Hepatocyte (in vitro differentiated cells): ENCODE data around the gene NSMCE1. TPM values are rescaled to one million over a fixed set of nuclear protein-coding genes. Genes with fewer than 3 reads are reported as not detected.

ENCODE experiments used
- DNase-seq: peaks from one replicate; pipeline ENCODE4 v3.0.0-alpha.2; 2016; ENCODE audit warnings: low spot score
- H2AFZ ChIP-seq: fragments of 200-600 bp; sonication (generic); 2 replicates; pipeline ENCODE4 v1.6.0; 2016; ENCODE audit warnings: antibody characterized with exemption, mild to moderate bottlenecking
- H3K27ac ChIP-seq: fragments of 200-600 bp; sonication (generic); 2 replicates; pipeline ENCODE4 v1.5.1; 2016; ENCODE audit warnings: mild to moderate bottlenecking
- H3K27me3 ChIP-seq: fragments of 200-600 bp; sonication (generic); 2 replicates; pipeline ENCODE4 v1.6.1; 2016
- H3K36me3 ChIP-seq: fragments of 200-600 bp; sonication (generic); replicated peaks from 2 replicates; pipeline ENCODE4 v1.5.1; 2016; ENCODE audit warnings: low read depth; ENCODE audit not compliant: insufficient read depth
- H3K4me1 ChIP-seq: fragments of 200-600 bp; sonication (generic); 2 replicates; pipeline ENCODE4 v1.5.1; 2016; ENCODE audit warnings: mild to moderate bottlenecking, moderate library complexity; ENCODE audit not compliant: insufficient read depth
- H3K4me2 ChIP-seq: fragments of 200-600 bp; sonication (generic); 2 replicates; pipeline ENCODE4 v1.6.0; 2016
- H3K4me3 ChIP-seq: fragments of 200-600 bp; sonication (generic); 2 replicates; pipeline ENCODE4 v1.5.1; 2016; ENCODE audit warnings: mild to moderate bottlenecking
- H3K79me2 ChIP-seq: fragments of 200-600 bp; sonication (generic); 2 replicates; pipeline ENCODE4 v1.6.0; 2017; ENCODE audit warnings: mild to moderate bottlenecking
- H3K9me2 ChIP-seq: fragments of 200-600 bp; sonication (generic); replicated peaks from 2 replicates; pipeline ENCODE4 v1.6.0; 2017; ENCODE audit warnings: mild to moderate bottlenecking; ENCODE audit not compliant: insufficient read depth
- H3K9me3 ChIP-seq: fragments of 200-600 bp; sonication (generic); 2 replicates; pipeline ENCODE4 v1.5.1; 2016; ENCODE audit warnings: low read depth, mild to moderate bottlenecking
- H4K20me1 ChIP-seq: fragments of 200-600 bp; sonication (generic); 2 replicates; pipeline ENCODE4 v1.6.0; 2016; ENCODE audit warnings: mild to moderate bottlenecking; ENCODE audit not compliant: insufficient read depth, poor library complexity, severe bottlenecking
- EZH2 ChIP-seq: fragments of 200-600 bp; sonication (generic); IDR thresholded peaks from 2 replicates; pipeline ENCODE4 v1.6.1; 2016; ENCODE audit warnings: antibody characterized with exemption, mild to moderate bottlenecking, borderline replicate concordance
- EZH2phosphoT487 ChIP-seq: fragments of 200-600 bp; sonication (generic); IDR thresholded peaks from one replicate; pipeline ENCODE4 v1.6.1; 2018; ENCODE audit warnings: antibody characterized with exemption, mild to moderate bottlenecking, low read depth, moderate library complexity; ENCODE audit not compliant: unreplicated experiment, severe bottlenecking
- WGBS: methylation state at CpG from one replicate; pipeline ENCODE4 v1.1.6; 2016; ENCODE audit warnings: low lambda C conversion rate; ENCODE audit errors: missing lambda C conversion rate; 5-methylcytosine and 5-hydroxymethylcytosine counted together
- polyA plus RNA-seq: library from polyadenylated mRNA; unstranded; fragments of >200 nt; fragmentation: Nextera tagmentation; extraction: Ambion mirVana; gene quantifications from 2 replicates; pipeline ENCODE4 v1.2.1, GENCODE V29; 2016
- total RNA-seq: library from RNA; depleted of rRNA; stranded (reverse); fragments of >200 nt; gene quantifications from 2 replicates; pipeline ENCODE4 v1.2.3, GENCODE V29; 2014
- TF ChIP-seq, protein P1 (sequence below): fragments of 200-600 bp; sonication (generic); IDR thresholded peaks from 2 replicates; pipeline ENCODE4 v1.5.1; 2016; ENCODE audit warnings: antibody characterized with exemption, mild to moderate bottlenecking; ENCODE audit not compliant: poor library complexity

NSMCE1 gene
- total and polyA plus RNA-seq, 2 experiments from 2014 or later = 35.0 to 58.2 TPM

DNA sequence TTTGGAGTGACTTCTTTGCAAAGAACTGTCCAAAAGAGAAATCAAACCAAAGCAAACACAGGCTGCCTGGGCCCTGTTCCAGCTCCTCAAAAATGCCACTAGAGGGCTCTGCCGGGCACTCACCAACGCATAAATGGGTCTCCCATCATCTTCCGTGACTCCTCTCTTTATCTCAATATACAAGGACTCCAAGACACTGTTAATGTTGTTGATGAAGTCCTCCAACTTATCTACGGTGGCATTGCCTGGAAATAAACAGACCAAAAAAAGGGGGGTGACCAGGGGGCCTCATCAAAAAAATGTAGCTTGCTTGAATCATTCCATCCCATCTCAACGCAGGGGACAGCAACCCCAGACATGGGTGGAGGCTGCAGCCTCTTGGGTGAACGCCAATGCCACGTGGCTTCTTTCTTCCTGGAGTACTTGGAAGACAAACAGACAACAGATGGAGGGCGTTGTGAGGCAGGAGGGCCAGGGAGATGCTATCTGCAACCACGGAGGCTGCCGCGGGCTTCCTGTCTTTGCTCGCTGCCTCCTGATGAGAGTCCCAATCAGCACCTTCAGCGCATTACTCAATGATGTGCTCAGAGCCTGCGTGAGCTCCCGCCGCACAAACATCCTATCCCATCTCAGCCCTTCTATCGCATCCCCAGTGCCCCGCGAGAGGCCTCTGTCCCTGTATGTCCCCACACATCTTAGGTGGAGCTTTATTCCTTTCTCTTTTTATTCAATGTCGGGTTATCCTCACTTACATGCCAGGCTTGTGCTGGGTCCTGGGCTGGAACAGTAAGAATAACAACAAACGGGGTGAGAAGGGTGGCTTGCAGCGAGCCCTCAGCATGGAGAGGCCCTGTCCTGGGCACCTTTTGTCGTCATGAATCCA lies 33.3 kb downstream of the NSMCE1 start:
- WGBS = 64% methylated on average over 23 of the region's 23 CpGs

DNA sequence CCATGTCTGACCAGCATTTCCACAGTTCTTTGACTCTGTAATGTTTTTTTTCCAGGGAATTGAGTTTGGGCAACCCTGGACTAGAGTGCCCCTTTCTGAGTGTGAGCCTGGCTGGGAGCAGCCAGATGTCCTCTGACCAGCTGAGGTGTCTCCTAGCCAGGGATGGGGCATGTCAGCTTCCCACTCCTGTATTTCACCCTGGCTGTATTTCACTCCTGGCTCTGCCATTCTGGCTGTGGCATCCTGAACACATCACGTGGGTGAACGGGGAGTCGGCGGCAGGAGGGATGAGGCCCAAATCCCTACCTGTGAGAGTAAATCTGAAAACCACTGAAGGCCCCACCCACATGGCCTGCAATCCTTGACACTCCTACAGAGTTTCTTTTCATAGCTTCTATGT lies 34.0 kb downstream of the NSMCE1 start:
- Histone ChIP-seq H3K4me1 (no peaks in the 10 kb centered on the region), H3K27ac (no peak overlapping the region)
- TF ChIP-seq EZH2phosphoT487 (no peak), EZH2 (no peak)
- TF ChIP-seq, protein P1, sequence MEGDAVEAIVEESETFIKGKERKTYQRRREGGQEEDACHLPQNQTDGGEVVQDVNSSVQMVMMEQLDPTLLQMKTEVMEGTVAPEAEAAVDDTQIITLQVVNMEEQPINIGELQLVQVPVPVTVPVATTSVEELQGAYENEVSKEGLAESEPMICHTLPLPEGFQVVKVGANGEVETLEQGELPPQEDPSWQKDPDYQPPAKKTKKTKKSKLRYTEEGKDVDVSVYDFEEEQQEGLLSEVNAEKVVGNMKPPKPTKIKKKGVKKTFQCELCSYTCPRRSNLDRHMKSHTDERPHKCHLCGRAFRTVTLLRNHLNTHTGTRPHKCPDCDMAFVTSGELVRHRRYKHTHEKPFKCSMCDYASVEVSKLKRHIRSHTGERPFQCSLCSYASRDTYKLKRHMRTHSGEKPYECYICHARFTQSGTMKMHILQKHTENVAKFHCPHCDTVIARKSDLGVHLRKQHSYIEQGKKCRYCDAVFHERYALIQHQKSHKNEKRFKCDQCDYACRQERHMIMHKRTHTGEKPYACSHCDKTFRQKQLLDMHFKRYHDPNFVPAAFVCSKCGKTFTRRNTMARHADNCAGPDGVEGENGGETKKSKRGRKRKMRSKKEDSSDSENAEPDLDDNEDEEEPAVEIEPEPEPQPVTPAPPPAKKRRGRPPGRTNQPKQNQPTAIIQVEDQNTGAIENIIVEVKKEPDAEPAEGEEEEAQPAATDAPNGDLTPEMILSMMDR = no peak

More for the DNA sequence above, 33.3 kb downstream of the NSMCE1 start:
- Histone ChIP-seq H3K9me3 (no peaks in the 10 kb centered on the region), H3K79me2 (no peaks in the 10 kb centered on the region), H4K20me1 (no peaks in the 10 kb centered on the region), H3K36me3 (no peaks in the 10 kb centered on the region), H3K9me2 (no peaks in the 10 kb centered on the region), H3K27ac (peak overlapping the region; percentile 68), H2AFZ (no peak overlapping the region), H3K27me3 (no peaks in the 10 kb centered on the region), H3K4me1 (no peaks in the 10 kb centered on the region), H3K4me3 (no peak overlapping the region), H3K4me2 (no peak overlapping the region)
- TF ChIP-seq EZH2phosphoT487 (no peak), EZH2 (no peak)
- TF ChIP-seq, protein P1 = peak; percentile 91
- DNase-seq = peak; percentile 81

DNA sequence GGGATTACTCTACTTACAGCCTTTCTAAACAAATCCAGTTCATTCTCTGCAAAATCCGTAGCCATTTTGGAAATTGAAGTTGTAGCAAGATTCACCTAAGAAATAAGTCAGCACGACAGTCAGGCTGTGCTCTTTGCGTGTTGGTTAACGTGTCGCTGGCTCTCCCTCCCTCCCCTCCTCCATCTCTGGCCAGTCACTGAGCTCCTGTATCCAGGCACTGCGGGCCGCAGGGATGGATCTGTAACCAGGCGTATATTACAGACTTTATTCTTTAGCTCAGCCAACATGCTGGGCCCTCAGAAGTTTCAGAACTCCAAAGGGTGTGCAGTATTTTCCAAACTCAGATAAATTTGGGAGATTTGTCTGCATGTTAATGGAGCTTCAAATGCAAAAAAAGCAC lies 34.4 kb downstream of the NSMCE1 start:
- 92% methylated on average over 8 of the region's 8 CpGs for WGBS
- no peak overlapping the region for H3K27ac ChIP-seq

More for the DNA sequence above, 34.0 kb downstream of the NSMCE1 start:
- Histone ChIP-seq H3K9me3 (no peaks in the 10 kb centered on the region), H3K4me2 (no peak overlapping the region), H3K4me3 (no peak overlapping the region), H4K20me1 (no peaks in the 10 kb centered on the region), H3K9me2 (no peaks in the 10 kb centered on the region), H3K36me3 (no peaks in the 10 kb centered on the region), H2AFZ (no peak overlapping the region), H3K27me3 (no peaks in the 10 kb centered on the region), H3K79me2 (no peaks in the 10 kb centered on the region)
- 71% methylated on average over 4 of the region's 4 CpGs for WGBS
- no peak for DNase-seq

More for the DNA sequence above, 34.4 kb downstream of the NSMCE1 start:
- Histone ChIP-seq H3K9me3 (no peaks in the 10 kb centered on the region), H3K4me2 (no peak overlapping the region), H2AFZ (no peak overlapping the region), H4K20me1 (no peaks in the 10 kb centered on the region), H3K4me1 (no peaks in the 10 kb centered on the region), H3K9me2 (no peaks in the 10 kb centered on the region), H3K4me3 (no peak overlapping the region), H3K79me2 (no peaks in the 10 kb centered on the region), H3K27me3 (no peaks in the 10 kb centered on the region), H3K36me3 (no peaks in the 10 kb centered on the region)
- TF ChIP-seq, protein P1 = no peak
- TF ChIP-seq EZH2phosphoT487 (no peak), EZH2 (no peak)
- no peak for DNase-seq
